ENCODE results near the gene UROC1. TPM values are rescaled to one million over a fixed set of nuclear protein-coding genes. Genes with fewer than 3 reads are reported as not detected.
A peak's percentile ranks its signal among the peaks of the same experiment; 100 is the strongest.

The UROC1 gene
- total RNA-seq, 2 experiments from 2014 or later = 0.09 TPM; not detected in 1

- no peak overlapping the region for H3K4me2 ChIP-seq (ENCODE audit: low read length)
- intact Hi-C loops (cut with micrococcal nuclease; ENCODE audit: unreplicated experiment) = no loop called here
- H3K4me3 ChIP-seq (ENCODE audit: low read depth, low read length, poor library complexity, severe bottlenecking) = no peak overlapping the region
- H3K79me2 ChIP-seq (ENCODE audit: insufficient read depth, low read depth, low read length) = no peaks in the 10 kb centered on the region
- ChIA-PET POLR2A (no interaction called here), CTCF (ENCODE audit: unreplicated experiment) (interaction anchor here (0.6 kb wide), 1 partner anchor 87 kb away, joined by 3 read pairs; no protein-coding TSS in a partner anchor)
- H4K20me1 ChIP-seq (ENCODE audit: insufficient read depth, low read length) = no peaks in the 10 kb centered on the region
- BruUV-seq (replicated peaks) = no TSS peak
- DNase-seq (ENCODE audit: low spot score) = no peak
- no peaks in the 10 kb centered on the region for H3K9me3 ChIP-seq (ENCODE audit: low read length)
- no peaks in the 10 kb centered on the region for H3K9me2 ChIP-seq (ENCODE audit: insufficient read depth, low read length)
- no peak for TF ChIP-seq CTCF (conservative IDR thresholded peaks at IDR 0.05; ENCODE audit: low read length)
- H3K4me1 ChIP-seq (ENCODE audit: insufficient read depth, low read length, poor library complexity, severe bottlenecking) = peaks cover 15% of the 10 kb centered on the region
- no peak overlapping the region for H3K27ac ChIP-seq (ENCODE audit: low read depth, low read length, poor library complexity, severe bottlenecking)
- no peaks in the 10 kb centered on the region for H3K36me3 ChIP-seq (ENCODE audit: insufficient read depth, low read length)
- H2AFZ ChIP-seq (ENCODE audit: low read length) = no peak overlapping the region
Observed at GRCh38 chr3:126488185-126488584, 29.4 kb downstream of the UROC1 start.

GRCh38 chr3:126487151-126487771 lies 30.3 kb downstream of the UROC1 start:
- H3K4me2 ChIP-seq (ENCODE audit: low read length) = peak overlapping the region; percentile 24; the same call in 1 of the 2 replicates
- H2AFZ ChIP-seq (ENCODE audit: low read length) = no peak overlapping the region
- peak; percentile 11 for DNase-seq (ENCODE audit: low spot score)
- TF ChIP-seq EZH2phosphoT487 (IDR thresholded peaks at IDR 0.05; ENCODE audit: borderline replicate concordance, low read depth, low read length) = no peak
- no peak for TF ChIP-seq CTCF (conservative IDR thresholded peaks at IDR 0.05; ENCODE audit: low read length)
- H3K79me2 ChIP-seq (ENCODE audit: insufficient read depth, low read depth, low read length) = no peaks in the 10 kb centered on the region
- intact Hi-C loops (cut with micrococcal nuclease; ENCODE audit: unreplicated experiment) = no loop called here
- H3K27ac ChIP-seq (ENCODE audit: low read depth, low read length, poor library complexity, severe bottlenecking) = no peak overlapping the region
- no TSS peak for BruUV-seq (replicated peaks)
- no peaks in the 10 kb centered on the region for H4K20me1 ChIP-seq (ENCODE audit: insufficient read depth, low read length)
- H3K36me3 ChIP-seq (ENCODE audit: insufficient read depth, low read length) = no peaks in the 10 kb centered on the region
- ChIA-PET CTCF (ENCODE audit: unreplicated experiment) (no interaction called here), POLR2A (no interaction called here)
- H3K4me3 ChIP-seq (ENCODE audit: low read depth, low read length, poor library complexity, severe bottlenecking) = no peak overlapping the region
- no peaks in the 10 kb centered on the region for H3K9me3 ChIP-seq (ENCODE audit: low read length)
- H3K9me2 ChIP-seq (ENCODE audit: insufficient read depth, low read length) = no peaks in the 10 kb centered on the region
- peaks cover 10% of the 10 kb centered on the region for H3K4me1 ChIP-seq (ENCODE audit: insufficient read depth, low read length, poor library complexity, severe bottlenecking)

- no TSS peak for BruUV-seq (replicated peaks)
- POLR2A ChIA-PET = no interaction called here
- Histone ChIP-seq H3K9me2 (ENCODE audit: insufficient read depth, low read length) (no peaks in the 10 kb centered on the region), H3K27ac (ENCODE audit: low read depth, low read length, poor library complexity, severe bottlenecking) (no peak overlapping the region), H3K9me3 (ENCODE audit: low read length) (no peaks in the 10 kb centered on the region), H3K36me3 (ENCODE audit: insufficient read depth, low read length) (no peaks in the 10 kb centered on the region), H3K79me2 (ENCODE audit: insufficient read depth, low read depth, low read length) (no peaks in the 10 kb centered on the region), H4K20me1 (ENCODE audit: insufficient read depth, low read length) (no peaks in the 10 kb centered on the region), H2AFZ (ENCODE audit: low read length) (no peak overlapping the region), H3K4me1 (ENCODE audit: insufficient read depth, low read length, poor library complexity, severe bottlenecking) (peaks cover 10% of the 10 kb centered on the region), H3K4me2 (ENCODE audit: low read length) (no peak overlapping the region), H3K4me3 (ENCODE audit: low read depth, low read length, poor library complexity, severe bottlenecking) (no peak overlapping the region)
- intact Hi-C loops (cut with micrococcal nuclease; ENCODE audit: unreplicated experiment) = no loop called here
- DNase-seq (ENCODE audit: low spot score) = no peak
- CTCF ChIA-PET (ENCODE audit: unreplicated experiment) = no interaction called here
- TF ChIP-seq CTCF (conservative IDR thresholded peaks at IDR 0.05; ENCODE audit: low read length) (no peak), EZH2phosphoT487 (IDR thresholded peaks at IDR 0.05; ENCODE audit: borderline replicate concordance, low read depth, low read length) (no peak)
Observed at GRCh38 chr3:126486360-126486847, 31.2 kb downstream of the UROC1 start.

Data from OCI-LY7 (cell line).